ENCODE results near the gene YY1.

Gene YY1

GRCh38 chr14:100211366-100211765, 27.6 kb upstream of the YY1 start:
- no peak for TF ChIP-seq CTCF (IDR thresholded peaks at IDR 0.05; ENCODE audit: borderline replicate concordance, insufficient read depth, low read depth, low read length)
- no peak overlapping the region for H3K4me3 ChIP-seq (ENCODE audit: low read depth, low read length)

GRCh38 chr14:100211893-100212292, 27.1 kb upstream of the YY1 start:
- H3K4me3 ChIP-seq (ENCODE audit: low read depth, low read length) = no peak overlapping the region
- no peak for TF ChIP-seq CTCF (IDR thresholded peaks at IDR 0.05; ENCODE audit: borderline replicate concordance, insufficient read depth, low read depth, low read length)

GRCh38 chr14:100212476-100213333, 26.2 kb upstream of the YY1 start:
- no peak for TF ChIP-seq CTCF (IDR thresholded peaks at IDR 0.05; ENCODE audit: borderline replicate concordance, insufficient read depth, low read depth, low read length)
- H3K4me3 ChIP-seq (ENCODE audit: low read depth, low read length) = no peak overlapping the region

- peak overlapping the region; percentile 98 for H3K4me3 ChIP-seq (ENCODE audit: low read depth, low read length)
- no peak for TF ChIP-seq CTCF (IDR thresholded peaks at IDR 0.05; ENCODE audit: borderline replicate concordance, insufficient read depth, low read depth, low read length)
Measured at GRCh38 chr14:100213587-100213955, 25.4 kb upstream of the YY1 start.

GRCh38 chr14:100213956-100214769, 24.8 kb upstream of the YY1 start:
- H3K4me3 ChIP-seq (ENCODE audit: low read depth, low read length) = peak overlapping the region; percentile 98
- no peak for TF ChIP-seq CTCF (IDR thresholded peaks at IDR 0.05; ENCODE audit: borderline replicate concordance, insufficient read depth, low read depth, low read length)

DNA sequence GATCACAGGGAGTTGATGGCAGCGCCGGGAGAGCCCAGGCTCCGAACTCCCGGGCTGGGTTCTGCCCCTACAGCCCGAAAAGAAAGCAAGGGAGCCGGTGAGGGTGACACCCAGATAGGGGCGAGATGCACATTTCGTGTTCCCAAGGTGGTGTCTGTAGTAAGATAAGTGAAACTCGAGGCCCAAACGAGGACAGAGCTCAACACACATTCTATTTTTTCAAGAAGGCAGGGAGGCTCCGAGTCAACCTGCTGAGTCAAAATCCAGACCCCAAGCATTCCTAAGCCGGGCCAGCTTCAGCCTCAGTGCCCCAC, 24.2 kb upstream of the YY1 start:
- no peak for TF ChIP-seq CTCF (IDR thresholded peaks at IDR 0.05; ENCODE audit: borderline replicate concordance, insufficient read depth, low read depth, low read length)

More for the DNA sequence above, 24.2 kb upstream of the YY1 start:
- H3K4me3 ChIP-seq (ENCODE audit: low read depth, low read length) = no peak overlapping the region

Data from GM12875 (cell line).